SK-MEL-5 (cell line): ENCODE data around the gene HNRNPA3. TPM values are rescaled to one million over a fixed set of nuclear protein-coding genes. Genes with fewer than 3 reads are reported as not detected.
"Not testable (repeated sequence)": the region's sequence is repeated elsewhere in the genome, so short reads cannot be mapped to it uniquely, and the experiment has no call there.

ENCODE experiments used
- DNase-seq: peaks from one replicate; pipeline ENCODE4 v3.0.0-alpha.2; 2016; ENCODE audit warnings: low read depth, low spot score
- in situ Hi-C: cut with HindIII; loops from 2 replicates; pipeline ENCODE4 v1.10.0; 2016; ENCODE audit warnings: low sequenced_read_pairs, high pct_unique_total_duplicates, low pct_unique_long_range_greater_than_20kb
- total RNA-seq: library from RNA; depleted of rRNA; stranded (reverse); fragments of >200 nt; shearing (Covaris generic); gene quantifications from 2 replicates; pipeline ENCODE4 v1.2.3, GENCODE V29; 2014

Gene HNRNPA3
- total RNA-seq, 1 experiment from 2014 or later, result 49.1 TPM

DNA sequence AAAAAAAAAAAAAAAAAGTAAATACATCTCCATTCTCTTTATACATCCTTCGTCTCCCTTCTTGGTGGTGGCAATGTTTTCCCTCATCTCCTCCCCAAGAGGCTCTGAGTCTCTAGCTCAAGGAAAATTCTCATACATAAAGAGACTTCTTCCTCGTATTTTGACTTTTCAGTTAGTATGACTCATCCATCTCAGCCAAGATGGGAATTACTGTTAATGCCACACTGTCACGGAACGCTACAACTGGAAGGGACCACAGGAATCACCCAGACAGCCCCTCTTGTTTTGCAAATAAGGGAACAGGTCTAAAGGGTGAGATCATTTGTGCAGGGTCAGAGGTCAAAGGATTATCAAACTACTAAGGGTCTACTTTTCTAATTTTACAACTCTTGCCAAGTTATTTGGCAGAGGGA lies 32.4 kb downstream of the HNRNPA3 start:
- in situ Hi-C loops, result no loop called here
- peak; percentile 56 for DNase-seq

DNA sequence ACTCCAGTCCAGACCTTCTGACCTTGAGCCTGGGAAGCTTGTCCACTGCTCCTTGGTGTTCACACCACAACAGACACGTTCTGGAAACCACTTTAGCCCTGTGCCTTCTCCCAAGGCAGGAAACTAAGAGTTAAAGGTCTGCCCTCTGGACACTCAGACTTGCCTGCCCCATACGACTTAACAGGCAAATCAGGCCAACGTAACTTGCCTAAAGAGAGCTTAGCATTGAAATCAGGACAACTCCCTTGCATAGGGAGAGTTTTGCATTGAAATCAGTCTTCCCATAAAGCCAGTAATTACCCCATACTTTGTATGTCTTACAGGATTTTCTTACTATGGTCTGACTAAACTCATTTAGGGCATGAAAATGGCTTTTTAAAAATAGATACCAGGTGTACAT lies 33.4 kb downstream of the HNRNPA3 start:
- no peak for DNase-seq
- in situ Hi-C loops, result no loop called here

DNA sequence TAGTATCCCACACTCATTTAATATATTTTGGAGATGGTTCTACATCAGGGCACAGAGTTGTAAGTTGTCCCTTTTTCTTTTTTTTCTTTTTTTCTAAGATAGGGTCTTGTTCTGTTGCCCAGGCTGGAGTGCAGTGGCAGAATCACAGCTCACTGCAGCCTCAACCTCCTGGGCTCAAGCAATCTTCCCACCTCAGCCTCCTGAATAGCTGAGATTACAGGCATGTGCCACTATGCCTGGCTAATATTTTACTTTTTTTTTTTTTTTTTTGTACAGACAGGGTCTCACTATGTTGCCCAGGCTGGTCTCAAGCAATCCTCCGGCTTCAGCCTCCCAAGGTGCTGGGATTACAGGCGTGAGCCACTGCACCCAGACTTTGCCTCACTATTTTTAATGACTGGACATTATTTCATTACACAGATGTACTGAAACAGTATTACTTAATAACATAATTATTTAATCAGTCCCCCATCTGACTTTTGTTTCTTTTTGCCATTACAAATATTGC lies 34.0 kb downstream of the HNRNPA3 start:
- in situ Hi-C loops, DNase-seq: not testable (repeated sequence)

DNA sequence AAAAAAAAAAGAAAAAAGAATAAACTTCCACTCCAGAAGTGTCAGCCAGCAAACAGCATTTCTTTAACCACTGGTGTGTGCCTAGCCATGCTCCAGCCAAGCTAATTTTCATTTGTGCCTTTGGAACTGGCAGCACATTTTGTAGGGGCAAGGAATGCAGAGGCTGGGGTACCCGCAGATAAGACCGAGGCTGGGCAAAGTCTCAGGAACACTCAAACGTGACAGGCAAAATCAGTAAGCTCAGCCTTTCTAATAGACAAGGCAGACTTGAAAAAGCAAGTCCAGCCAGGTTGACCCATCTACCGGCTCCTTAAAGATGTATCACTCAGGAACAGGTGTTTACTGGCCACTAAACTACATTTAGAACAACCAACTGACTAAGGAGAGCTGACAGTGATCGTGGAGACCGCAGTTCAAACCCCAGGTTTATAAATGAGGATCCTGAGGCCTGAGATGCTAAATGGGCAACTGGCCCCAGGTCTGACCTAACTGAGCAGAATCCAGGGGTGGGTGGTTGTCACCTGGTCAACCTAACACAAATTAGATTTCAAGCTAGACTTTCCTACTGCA lies 35.2 kb downstream of the HNRNPA3 start:
- DNase-seq, result no peak
- in situ Hi-C loops, result no loop called here

DNA sequence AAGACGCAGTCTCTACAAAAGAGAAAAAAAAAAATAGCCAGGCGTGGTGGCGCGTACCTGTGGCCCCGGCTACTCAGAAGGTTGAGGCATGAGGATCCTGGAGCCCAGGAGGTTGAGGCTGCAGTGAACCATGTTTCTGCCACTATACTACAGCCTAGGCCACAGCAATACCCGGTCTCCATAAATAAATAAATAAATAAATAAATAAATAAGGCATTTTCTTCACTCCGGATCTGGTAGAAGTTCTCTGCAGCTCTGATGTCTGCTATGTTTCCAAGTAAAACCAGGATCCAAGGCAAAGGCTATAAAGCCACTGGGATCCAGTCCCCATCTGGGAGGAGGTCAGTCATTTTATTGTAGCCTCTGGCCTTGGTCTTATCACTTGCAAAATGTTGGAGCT lies 36.4 kb downstream of the HNRNPA3 start:
- no peak for DNase-seq
- in situ Hi-C loops, result no loop called here

DNA sequence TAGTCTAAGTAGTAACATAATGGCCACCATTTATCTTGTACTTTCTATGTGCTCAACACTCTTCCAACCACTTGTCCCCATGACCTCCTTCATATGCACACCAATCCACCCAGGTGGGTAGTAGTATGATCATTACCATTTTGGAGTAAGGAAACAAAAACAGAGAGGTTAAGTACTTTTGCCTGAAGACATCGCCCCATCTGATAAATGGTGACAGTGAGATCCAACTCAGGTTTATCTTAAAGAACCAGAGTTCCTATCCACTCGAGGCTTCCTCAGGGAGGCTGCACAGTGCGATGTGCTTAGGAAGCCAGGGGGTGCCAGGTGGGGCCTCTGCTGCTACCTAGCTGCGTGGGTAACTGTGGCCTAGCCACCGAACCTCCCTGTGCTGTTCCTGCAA lies 37.9 kb downstream of the HNRNPA3 start:
- DNase-seq, result no peak
- in situ Hi-C loops, result no loop called here

DNA sequence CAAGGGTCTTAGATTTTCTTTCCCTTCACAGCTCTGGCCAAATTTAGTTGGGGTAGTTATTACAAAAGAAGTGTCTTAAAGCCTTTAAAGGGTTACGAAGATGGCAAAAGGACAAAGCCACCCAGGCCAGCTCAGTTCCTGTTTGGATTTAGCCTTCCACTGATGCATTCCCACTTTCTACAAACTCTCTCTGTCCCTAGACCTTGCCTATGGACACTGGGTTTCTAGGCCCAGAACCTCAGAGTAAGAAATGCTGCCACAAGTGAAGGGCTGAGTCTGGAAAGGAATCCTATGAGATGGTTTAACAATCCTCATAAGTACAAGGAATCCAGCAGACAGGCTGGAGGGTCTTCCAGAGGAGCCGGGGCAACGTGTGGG lies 38.6 kb downstream of the HNRNPA3 start:
- DNase-seq, result no peak
- in situ Hi-C loops, result no loop called here

DNA sequence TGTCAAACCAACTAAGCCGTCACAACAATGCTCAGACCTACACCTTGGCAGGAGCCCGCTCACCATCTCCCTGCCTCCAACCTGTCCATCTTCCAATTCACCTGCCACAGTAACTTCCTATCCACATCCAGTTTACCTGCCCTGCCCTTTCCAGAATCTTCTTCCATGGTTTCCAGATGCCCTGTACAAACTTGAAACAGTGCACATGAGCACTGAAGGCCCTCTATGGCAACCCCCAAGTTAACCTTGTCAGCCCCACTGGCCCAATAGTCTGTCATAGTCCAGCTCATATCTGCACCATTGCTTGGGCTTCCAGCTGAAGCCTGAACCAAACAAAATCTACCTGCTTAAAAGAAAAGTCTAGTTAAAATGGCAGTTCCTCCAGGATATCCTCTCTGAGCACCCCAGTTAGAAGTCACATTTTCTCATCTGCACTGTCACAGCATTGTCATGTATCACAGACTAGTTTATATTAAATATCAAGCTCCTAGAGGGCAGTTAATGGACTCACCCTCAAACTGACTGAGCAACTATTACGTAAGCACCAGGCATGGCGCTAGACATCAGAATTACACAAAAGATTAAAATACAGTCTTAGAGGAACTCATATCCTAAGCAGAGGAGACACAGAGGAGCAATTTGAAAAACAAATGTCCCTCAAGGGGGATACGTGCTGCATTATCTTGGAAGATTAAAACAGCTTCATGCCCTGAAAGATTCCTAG lies 40.4 kb downstream of the HNRNPA3 start:
- no peak for DNase-seq
- in situ Hi-C loops, result no loop called here

DNA sequence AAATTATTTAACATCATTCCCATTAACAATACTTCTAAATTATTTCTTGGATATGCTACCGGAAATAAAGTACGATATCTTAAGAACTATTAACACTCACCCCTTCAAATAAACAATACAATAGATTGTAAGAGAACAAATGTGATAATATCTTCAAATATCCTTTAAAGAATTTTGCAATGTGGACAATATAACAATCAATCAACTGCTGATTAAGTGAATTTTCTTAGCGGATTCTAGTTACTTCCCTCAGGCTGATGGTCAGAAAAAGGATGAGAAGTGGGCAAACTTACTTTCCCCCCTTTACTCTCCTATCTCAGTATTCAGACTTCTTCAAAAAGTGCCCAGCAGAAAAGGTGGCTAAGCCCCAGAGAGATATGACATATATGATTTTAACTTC lies 41.1 kb downstream of the HNRNPA3 start:
- no peak for DNase-seq
- in situ Hi-C loops, result no loop called here

DNA sequence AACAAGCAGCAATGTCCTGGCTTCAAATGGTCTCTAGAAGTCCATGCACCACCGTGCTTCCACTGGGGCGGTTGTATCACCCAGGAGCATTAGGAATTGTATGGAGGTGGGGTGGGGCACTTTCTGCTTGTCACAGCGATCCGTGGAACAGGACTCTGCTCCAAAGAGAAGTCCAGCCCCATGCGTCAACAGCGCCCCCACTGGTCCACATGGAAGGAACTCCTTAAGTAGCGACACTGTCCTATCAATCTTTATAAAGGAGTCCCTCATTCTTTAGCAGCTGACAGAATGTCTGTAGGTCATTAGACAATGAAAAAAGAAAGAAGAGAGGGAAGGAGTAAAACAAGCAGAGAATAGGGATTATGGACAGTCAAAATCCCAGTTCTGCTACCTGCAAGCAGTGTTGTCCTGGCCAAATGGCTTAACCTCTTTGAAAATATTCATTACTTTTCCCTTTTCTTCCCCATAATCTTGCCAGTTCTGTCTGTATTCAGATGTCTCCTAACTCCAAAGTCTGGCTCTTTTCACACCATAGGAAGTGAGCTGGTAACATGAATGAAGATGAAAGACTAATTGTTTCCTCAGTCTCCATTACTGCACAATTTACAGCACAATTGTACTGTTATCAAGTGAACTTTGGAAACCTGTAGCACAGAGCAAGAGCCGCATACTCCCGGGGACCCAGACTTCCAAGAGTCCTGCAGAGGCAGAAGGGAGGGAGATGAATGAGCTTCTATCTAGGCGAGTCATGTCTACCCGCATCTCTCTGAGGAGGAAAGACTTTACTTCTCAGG lies 42.0 kb downstream of the HNRNPA3 start:
- DNase-seq, result peak; percentile 81
- in situ Hi-C loops, result no loop called here

DNA sequence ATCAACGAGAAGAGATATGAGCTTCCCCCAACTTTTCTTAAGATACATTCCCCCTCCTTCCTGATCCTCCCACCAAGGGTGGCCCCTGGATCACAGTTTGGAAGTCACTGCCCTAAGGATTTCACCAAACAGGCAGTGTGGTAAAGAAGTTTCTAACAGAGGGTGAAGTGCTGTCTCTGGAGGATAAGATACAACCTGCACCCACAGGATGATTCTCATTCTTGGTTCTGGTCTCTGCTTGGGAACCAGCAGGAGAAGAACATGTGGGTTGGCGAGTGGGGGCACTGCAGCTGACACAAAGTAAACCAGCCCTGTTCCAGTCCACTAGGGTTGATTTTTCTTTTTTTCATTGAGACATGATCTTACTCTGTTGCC lies 42.6 kb downstream of the HNRNPA3 start:
- in situ Hi-C loops, result no loop called here
- DNase-seq, result no peak

DNA sequence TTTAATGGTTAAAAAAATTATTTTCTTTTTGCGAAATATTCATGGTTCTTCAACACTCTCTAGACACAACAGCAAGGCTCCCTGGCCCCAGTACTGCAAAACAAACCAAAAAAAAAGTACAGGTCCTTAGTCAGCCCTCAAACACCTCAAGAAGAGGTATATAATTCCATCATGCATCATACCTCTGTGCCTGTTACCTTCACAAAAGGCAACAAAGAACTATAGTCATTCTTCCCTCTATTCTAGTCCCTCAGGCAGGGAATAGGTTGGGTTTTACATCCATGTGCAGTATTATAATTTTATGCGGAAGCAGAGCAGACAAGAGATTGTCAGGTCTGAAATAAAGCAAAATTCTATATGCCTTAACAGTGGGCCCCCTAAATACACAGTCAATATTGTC lies 43.4 kb downstream of the HNRNPA3 start:
- in situ Hi-C loops, result no loop called here

DNA sequence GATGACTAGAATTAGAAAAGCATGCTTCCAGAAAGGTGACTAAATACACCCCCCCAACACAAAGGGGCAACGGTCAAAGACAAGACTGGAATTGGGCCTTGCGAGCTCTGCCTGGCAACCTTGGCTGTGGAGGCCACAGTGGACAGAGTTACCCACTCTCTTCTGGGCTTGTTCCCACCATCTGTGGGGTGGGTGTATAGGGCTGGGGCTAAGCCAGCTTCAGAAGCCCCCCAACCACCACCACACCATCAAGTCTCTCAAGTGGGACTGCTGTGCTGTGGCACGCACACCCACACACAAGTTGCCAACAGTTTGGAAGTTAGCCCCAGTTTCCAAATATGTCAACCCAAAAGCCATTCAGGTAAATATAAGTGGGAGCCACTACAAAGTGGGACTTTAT lies 44.1 kb downstream of the HNRNPA3 start:
- in situ Hi-C loops, result no loop called here
- no peak for DNase-seq

More for the DNA sequence above, 43.4 kb downstream of the HNRNPA3 start:
- no peak for DNase-seq

DNA sequence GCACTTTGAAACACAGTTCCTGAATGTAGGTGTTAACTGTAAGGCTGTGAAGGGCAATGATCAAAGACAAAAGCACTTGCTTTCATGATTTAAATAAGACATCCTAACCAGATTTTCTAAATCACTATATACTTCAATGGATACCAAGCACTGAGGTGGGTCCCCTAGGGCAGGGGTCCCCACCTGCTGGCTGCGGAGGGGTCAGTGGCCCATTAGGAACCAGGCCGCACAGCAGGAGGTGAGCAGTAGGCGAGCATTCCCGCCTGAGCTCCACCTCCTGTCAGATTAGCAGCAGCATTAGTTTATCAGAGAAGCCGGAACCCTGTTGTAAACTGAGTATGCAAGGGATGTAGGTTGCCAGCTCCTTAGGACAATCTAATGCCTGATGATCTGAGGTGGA lies 44.9 kb downstream of the HNRNPA3 start:
- no peak for DNase-seq
- in situ Hi-C loops, result no loop called here

DNA sequence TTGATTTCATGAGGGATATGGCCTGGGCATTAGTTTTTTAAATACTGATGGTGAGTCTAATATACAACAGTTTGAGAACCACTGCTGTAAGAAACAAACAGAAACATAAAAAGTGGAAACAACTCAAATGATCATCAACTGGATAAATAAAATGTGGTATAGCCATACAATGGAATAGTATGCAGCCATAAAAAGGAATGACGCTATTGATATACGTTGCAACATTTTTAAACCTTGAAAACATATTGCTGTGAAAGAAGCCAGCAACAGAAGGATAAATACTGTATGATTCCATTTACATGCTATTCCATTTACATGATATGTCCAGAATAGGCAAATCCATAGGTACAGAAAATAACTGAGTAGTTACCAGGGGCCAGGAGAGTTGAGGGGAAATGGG lies 45.5 kb downstream of the HNRNPA3 start:
- no peak for DNase-seq
- in situ Hi-C loops, result no loop called here

DNA sequence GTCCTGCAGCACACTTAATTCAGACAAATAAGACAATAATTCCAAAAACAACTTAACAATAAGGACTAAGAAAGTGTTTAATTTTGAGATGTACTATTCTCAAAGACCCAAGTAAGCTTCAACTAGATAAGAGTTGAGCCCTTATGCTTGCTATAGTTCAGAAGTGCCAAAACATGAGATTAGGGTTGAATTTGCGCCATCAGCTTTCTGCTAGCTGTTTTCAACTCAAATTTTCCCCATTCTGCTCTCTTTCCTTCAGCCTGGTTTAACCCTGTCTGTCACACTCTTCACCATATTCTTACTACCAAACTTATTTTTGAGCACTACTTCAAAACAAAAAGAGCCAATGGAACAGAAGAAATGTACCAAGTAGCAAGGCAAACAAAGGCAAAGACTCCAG lies 47.8 kb downstream of the HNRNPA3 start:
- in situ Hi-C loops, result loop anchor here (10.0 kb wide), 1 partner anchor 96 kb away; no protein-coding TSS in a partner anchor
- DNase-seq, result no peak

DNA sequence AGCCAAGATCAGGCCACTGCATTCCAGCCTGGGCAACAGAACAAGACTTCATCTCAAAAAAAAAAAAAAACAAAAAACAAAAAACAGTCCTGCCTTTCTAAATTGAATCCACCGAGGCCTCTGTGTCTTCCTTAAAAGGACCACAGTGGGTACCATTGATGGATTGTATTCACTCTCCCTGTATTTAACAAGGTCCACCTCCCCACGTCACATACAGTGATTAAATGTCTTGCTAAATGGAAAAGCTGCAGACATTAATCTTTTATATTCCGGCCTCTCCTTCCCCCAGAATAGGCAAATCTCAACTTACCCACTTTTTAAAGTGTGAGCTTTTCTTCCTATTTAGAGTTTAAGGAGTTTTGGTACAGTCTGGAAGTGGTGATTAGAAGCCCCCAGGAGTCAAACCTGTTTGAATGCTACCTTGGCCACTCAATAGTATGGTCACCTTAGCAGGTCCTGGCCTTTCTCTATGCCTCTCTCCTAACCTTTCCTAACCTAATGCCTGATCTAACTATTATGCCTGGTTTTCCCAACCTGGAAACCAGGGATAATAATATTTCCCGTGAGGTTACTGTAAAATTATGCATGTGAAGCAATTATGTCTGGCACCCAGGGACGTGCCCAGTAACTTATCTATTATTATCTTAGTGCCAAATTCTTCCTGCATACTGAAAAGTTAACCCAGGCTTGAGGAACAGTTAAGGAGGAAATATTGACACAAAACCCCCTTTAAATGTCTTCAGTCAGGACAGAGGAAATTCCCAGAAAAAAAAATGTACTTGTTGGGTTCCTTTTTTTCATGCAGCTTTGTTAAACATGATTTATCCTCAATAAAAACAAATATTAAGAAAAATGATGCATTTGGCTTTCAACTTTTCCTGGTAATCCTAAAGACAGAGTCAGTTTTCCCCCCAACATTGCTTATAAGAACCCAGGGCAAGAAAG lies 48.8 kb downstream of the HNRNPA3 start:
- in situ Hi-C loops, result loop anchor here (10.0 kb wide), 1 partner anchor 97 kb away; no protein-coding TSS in a partner anchor
- no peak for DNase-seq
